ENCODE results near the gene GLS2.
"Not testable (repeated sequence)": the region's sequence is repeated elsewhere in the genome, so short reads cannot be mapped to it uniquely, and the experiment has no call there.

The GLS2 gene

GRCh38 chr12:56493409-56494105, 5.6 kb upstream of the GLS2 start:
- FAIRE-seq; DNase-seq (ENCODE audit: insufficient read length, low spot score): not testable (repeated sequence)

DNA sequence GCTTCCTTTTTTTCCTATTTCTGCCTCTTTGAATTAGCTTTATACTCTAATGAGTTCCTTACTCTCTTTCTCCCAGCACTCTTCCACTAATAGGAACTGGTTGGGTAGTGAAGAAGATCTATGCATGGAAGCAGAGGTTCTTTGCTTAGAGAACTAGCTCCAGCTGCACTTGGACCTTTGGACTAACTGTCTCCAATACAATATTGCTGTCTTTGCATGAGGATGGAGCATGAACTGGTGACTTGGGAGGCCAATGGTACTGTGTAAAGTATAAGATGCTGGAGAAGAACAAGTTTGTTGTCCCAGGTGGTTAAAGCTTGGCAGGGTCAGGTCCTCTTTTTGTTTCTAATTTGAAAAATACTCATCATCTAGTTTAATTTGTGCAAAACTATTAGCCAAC, 2.4 kb upstream of the GLS2 start:
- FAIRE-seq (no peak), DNase-seq (ENCODE audit: insufficient read length, low spot score) (no peak)

- no peak for FAIRE-seq
Measured at GRCh38 chr12:56487448-56488040, 417 bp downstream of the GLS2 start.

GRCh38 chr12:56486694-56487093, 1.3 kb downstream of the GLS2 start:
- FAIRE-seq, result no peak
- DNase-seq (ENCODE audit: insufficient read length, low spot score), result no peak

More at GRCh38 chr12:56487448-56488040, 417 bp downstream of the GLS2 start:
- DNase-seq (ENCODE audit: insufficient read length, low spot score), result no peak

DNA sequence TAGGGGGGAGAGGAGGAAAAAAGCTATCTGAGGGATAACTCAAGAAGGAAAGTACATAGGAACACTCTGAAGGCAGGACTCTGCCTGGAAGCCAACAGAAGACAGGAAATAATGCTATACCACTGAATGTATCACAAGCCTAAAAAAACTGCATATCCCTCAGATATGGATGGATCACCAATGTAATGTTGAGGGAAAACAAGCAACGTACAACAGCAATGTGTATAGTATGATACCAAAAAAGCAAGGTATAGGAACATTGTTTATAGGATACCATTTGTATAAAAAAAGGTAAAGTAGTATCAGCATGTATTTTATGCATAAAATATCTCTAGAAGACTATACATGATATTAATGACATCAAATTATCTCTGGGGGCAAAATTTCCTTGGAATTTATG, 3.4 kb downstream of the GLS2 start:
- FAIRE-seq (no peak), DNase-seq (ENCODE audit: insufficient read length, low spot score) (no peak)

DNA sequence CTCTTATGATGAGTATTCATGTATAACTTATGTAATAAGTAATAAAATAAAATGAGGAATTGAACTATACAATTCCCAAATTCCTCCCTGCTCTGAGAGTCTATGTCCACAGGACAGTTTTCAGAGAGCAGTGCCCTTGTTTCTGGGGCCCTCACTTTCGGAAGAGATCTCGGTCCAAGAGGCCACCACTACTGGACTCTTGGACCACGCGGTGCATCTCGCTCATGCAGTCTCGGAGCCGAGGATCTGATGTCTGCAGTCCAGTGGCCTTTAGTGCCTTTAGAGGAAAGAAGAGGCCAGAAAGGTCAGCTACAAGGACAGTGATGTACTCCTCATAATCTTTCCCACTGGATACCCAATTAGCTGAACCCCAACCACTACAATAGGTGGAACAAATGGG, 8.3 kb downstream of the GLS2 start:
- DNase-seq (ENCODE audit: insufficient read length, low spot score) (no peak), FAIRE-seq (no peak)

- no peak for FAIRE-seq
- no peak for DNase-seq (ENCODE audit: insufficient read length, low spot score)
Measured at GRCh38 chr12:56477521-56478225, 10.3 kb downstream of the GLS2 start.

- no peak for DNase-seq (ENCODE audit: insufficient read length, low spot score)
Measured at GRCh38 chr12:56476972-56477432, 11.0 kb downstream of the GLS2 start.

GRCh38 chr12:56476143-56476542, 11.8 kb downstream of the GLS2 start:
- FAIRE-seq (no peak), DNase-seq (ENCODE audit: insufficient read length, low spot score) (no peak)

More at GRCh38 chr12:56476972-56477432, 11.0 kb downstream of the GLS2 start:
- FAIRE-seq, result no peak

GRCh38 chr12:56474389-56474788, 13.6 kb downstream of the GLS2 start:
- FAIRE-seq (no peak), DNase-seq (ENCODE audit: insufficient read length, low spot score) (no peak)

GRCh38 chr12:56469007-56469930, 18.7 kb downstream of the GLS2 start:
- peak; percentile 8 for FAIRE-seq
- DNase-seq (ENCODE audit: insufficient read length, low spot score), result no peak

DNA sequence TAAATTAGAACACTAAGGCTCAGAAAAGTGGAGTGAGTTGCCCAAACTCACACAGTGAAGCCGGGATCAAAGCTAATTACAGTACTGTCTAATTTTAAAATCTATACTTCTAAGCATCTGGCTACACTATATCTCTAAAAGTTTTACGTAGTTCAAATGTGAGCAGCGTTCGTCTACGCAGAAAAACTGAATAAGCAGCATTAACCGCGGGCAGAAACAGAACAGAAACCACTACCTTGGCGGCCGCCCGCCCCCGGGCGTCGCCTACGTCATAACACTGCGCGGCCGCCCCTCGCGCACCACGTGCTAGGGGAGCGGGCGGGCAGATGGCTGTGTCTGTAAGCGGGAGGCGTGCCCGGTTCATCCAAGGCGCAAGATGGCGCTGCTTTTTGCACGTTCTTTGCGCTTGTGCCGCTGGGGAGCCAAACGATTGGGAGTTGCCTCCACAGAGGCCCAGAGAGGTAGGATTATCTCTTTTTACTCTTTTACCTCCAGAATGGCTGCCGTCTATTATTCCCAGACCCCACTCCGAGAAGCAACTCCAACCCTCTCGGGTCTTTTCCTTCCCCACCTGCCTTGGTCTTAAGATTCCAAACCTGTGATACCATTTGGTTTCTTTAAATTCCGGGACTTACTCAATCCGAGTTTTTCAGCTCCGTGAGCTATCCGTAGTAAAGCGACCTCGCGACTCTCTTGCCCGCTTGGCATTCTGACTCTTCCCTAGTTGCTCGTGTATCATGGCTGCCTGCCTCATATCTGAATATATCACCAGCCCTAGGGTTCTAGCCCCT, 19.6 kb downstream of the GLS2 start, which contains the start of gene SPRYD4:
TSS of gene SPRYD4 (plus strand) at position 363 of the 791 bp plus-strand sequence. CDS start at position 377, 14 bp downstream.
- DNase-seq (ENCODE audit: insufficient read length, low spot score) (peak; percentile 77), FAIRE-seq (peak; percentile 83)

- no peak for DNase-seq (ENCODE audit: insufficient read length, low spot score)
- FAIRE-seq, result no peak
Measured at GRCh38 chr12:56462565-56462964, 25.4 kb downstream of the GLS2 start.

DNA sequence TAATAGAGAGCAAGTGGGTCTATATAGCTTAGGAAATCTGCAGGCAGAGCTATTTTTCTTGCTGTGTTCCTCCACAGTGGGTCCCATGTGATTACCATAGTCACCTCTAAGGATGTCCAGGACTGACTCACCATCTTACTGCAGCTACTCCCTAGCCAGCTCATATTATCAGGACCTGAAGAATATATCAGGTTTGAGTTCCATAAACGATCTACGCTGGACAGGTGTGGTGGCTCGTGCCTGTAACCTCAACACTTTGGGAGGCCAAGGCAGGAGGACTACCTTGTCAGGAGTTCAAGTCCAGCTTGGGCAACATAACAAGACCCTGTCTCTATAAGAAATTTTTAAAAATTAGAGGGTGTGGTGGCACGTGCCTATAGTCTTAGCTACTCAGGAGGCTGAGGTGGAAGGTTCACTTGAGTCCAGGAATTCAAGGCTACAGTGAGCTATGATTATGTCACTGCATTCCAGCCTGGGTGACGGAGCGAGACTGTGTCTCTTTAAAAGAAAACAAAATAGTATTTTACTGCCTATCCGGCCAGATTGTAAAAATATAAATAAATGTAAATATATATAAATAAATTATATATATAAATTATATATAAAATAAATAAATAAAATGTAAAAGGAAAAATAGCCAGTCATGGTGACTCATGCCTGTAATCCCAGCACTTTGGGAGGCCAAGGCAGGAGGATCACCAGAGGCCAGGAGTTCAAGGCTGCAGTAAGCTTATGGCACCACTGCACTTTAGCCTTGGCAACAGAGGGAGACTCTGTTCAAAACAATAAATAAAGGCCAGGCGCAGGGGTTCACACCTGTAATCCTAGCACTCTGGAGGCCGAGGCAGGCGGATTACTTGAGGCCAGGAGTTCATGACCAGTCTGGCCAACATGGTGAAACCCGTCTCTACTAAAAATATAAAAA, 26.5 kb downstream of the GLS2 start:
- DNase-seq (ENCODE audit: insufficient read length, low spot score), result no peak
- no peak for FAIRE-seq

DNA sequence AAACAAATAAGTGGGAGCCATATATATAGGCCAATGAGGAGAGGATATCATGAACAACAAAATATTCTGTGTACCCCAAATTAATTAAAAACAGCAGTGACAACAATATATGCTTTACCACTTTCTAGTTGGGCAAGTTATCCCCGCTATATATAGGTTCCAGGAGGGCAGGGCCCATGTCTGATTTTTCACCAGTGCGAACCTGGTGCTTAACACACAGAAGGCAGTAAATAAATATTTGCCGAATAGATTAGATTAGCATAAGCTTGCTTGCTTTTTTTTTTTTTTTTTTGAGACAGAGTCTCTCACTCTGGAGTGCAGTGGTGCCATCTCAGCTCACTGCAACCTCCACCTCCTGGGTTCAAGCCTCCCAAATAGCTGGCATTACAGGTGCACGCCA, 30.1 kb downstream of the GLS2 start:
- no peak for DNase-seq (ENCODE audit: insufficient read length, low spot score)
- no peak for FAIRE-seq

DNA sequence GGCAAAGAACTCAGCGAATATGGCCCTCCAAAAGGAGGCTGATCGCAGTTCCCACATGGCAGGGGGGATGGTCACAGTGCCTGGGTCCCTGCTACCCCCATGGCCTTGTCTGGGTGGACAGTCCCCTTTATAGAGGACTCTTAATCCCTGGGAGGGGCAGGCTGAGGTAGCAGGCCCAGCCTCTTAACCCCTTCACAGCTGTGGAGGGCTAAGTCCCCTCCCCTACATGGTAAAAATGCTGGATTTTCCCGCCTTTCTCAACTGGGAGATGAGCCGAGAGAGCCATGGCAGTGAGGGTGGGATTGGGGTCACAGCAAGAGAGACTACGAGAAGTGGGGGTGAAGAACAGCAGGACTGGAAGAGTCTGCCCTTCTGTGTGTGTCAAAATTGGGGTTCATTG, 33.4 kb downstream of the GLS2 start, which contains the start of gene MIP:
TSS of gene MIP (minus strand) at position 101 of the 400 bp plus-strand sequence. CDS start at position 57, 44 bp downstream.
- no peak for FAIRE-seq
- no peak for DNase-seq (ENCODE audit: insufficient read length, low spot score)

- no peak for DNase-seq (ENCODE audit: insufficient read length, low spot score)
- no peak for FAIRE-seq
Measured at GRCh38 chr12:56451147-56451546, 36.8 kb downstream of the GLS2 start.

- no peak for DNase-seq (ENCODE audit: insufficient read length, low spot score)
- no peak for FAIRE-seq
Measured at GRCh38 chr12:56450241-56450640, 37.7 kb downstream of the GLS2 start.

DNA sequence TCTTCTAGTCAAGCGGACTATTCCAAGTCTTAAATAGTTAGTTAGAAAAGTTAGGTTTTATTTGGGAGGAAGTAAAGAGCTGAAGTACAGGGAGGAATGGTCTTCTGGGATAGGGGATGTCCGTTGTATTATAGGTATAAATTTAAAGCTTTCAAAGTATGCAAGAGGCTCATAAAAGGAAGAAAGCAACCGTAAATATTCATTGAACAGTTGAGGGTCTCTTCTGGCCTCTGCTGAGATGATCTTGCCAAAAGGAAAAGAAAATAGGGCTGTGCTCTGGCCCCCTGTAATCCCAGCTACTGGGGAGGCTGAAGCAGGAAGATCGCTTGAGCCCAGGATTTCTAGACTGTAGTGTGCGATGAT, 38.4 kb downstream of the GLS2 start:
- no peak for FAIRE-seq
- DNase-seq (ENCODE audit: insufficient read length, low spot score), result no peak
